Measurements from ENCODE around the gene PGAP6. TPM values are rescaled to one million over a fixed set of nuclear protein-coding genes. Genes with fewer than 3 reads are reported as not detected.

PGAP6 gene
- total RNA-seq, 1 experiment from 2014 or later, result 111 TPM

GRCh38 chr16:321532-321931 lies 60.2 kb downstream of the PGAP6 start:
- no peak for DNase-seq (ENCODE audit: low read depth)
- in situ Hi-C loops (cut with HindIII; ENCODE audit: low pct_unique_long_range_greater_than_20kb, low sequenced_read_pairs), result no loop called here

Other genes starting within 250 kb of the PGAP6 start
- 7.9 and 12.4 TPM in 2 replicates for gene NPRL3, start 243.3 kb downstream of the PGAP6 start, total RNA-seq (2014; rRNA removed; shearing (Covaris generic); ENCODE audit: low replicate concordance)
- not detected in 2 replicates for gene HBZ, start 229.3 kb downstream of the PGAP6 start, total RNA-seq (2014; rRNA removed; shearing (Covaris generic); ENCODE audit: low replicate concordance)
- not detected in 2 replicates for gene HBM, start 216.0 kb downstream of the PGAP6 start, total RNA-seq (2014; rRNA removed; shearing (Covaris generic); ENCODE audit: low replicate concordance)
- not detected in 2 replicates for gene HBA2, start 209.1 kb downstream of the PGAP6 start, total RNA-seq (2014; rRNA removed; shearing (Covaris generic); ENCODE audit: low replicate concordance)
- gene HBA1, start 205.3 kb downstream of the PGAP6 start, total RNA-seq (2014; rRNA removed; shearing (Covaris generic); ENCODE audit: low replicate concordance), result not detected in 2 replicates
- gene HBQ1, start 201.5 kb downstream of the PGAP6 start, total RNA-seq (2014; rRNA removed; shearing (Covaris generic); ENCODE audit: low replicate concordance), result not detected in 2 replicates
- 30.2 and 32.7 TPM in 2 replicates for gene LUC7L, start 152.5 kb downstream of the PGAP6 start, total RNA-seq (2014; rRNA removed; shearing (Covaris generic); ENCODE audit: low replicate concordance)
- gene FAM234A, start 147.2 kb downstream of the PGAP6 start, total RNA-seq (2014; rRNA removed; shearing (Covaris generic); ENCODE audit: low replicate concordance), result 168 and 231 TPM in 2 replicates
- 1.1 and 3.6 TPM in 2 replicates for gene RGS11, start 106.0 kb downstream of the PGAP6 start, total RNA-seq (2014; rRNA removed; shearing (Covaris generic); ENCODE audit: low replicate concordance)
- not detected in 2 replicates for gene ARHGDIG, start 101.4 kb downstream of the PGAP6 start, total RNA-seq (2014; rRNA removed; shearing (Covaris generic); ENCODE audit: low replicate concordance)
- gene PDIA2, start 98.8 kb downstream of the PGAP6 start, total RNA-seq (2014; rRNA removed; shearing (Covaris generic); ENCODE audit: low replicate concordance), result 0.74 TPM in 1 of 2 replicates, not detected in the other
- 82.2 and 84.5 TPM in 2 replicates for gene AXIN1, start 29.3 kb downstream of the PGAP6 start, total RNA-seq (2014; rRNA removed; shearing (Covaris generic); ENCODE audit: low replicate concordance)
- gene MRPL28, start 11.4 kb downstream of the PGAP6 start, total RNA-seq (2014; rRNA removed; shearing (Covaris generic); ENCODE audit: low replicate concordance), result 320 and 357 TPM in 2 replicates
- gene NME4, start 15.2 kb upstream of the PGAP6 start, total RNA-seq (2014; rRNA removed; shearing (Covaris generic); ENCODE audit: low replicate concordance), result 42.0 and 59.6 TPM in 2 replicates
- gene DECR2, start 19.9 kb upstream of the PGAP6 start, total RNA-seq (2014; rRNA removed; shearing (Covaris generic); ENCODE audit: low replicate concordance), result 9.8 and 33.7 TPM in 2 replicates
- 37.5 and 77.1 TPM in 2 replicates for gene RAB11FIP3, start 43.7 kb upstream of the PGAP6 start, total RNA-seq (2014; rRNA removed; shearing (Covaris generic); ENCODE audit: low replicate concordance)
- 60.1 and 70.1 TPM in 2 replicates for gene CAPN15, start 145.7 kb upstream of the PGAP6 start, total RNA-seq (2014; rRNA removed; shearing (Covaris generic); ENCODE audit: low replicate concordance)
- gene PRR35, start 178.4 kb upstream of the PGAP6 start, total RNA-seq (2014; rRNA removed; shearing (Covaris generic); ENCODE audit: low replicate concordance), result not detected in 2 replicates
- gene NHLRC4, start 185.0 kb upstream of the PGAP6 start, total RNA-seq (2014; rRNA removed; shearing (Covaris generic); ENCODE audit: low replicate concordance), result 1.2 and 4.0 TPM in 2 replicates
- gene PIGQ, start 188.0 kb upstream of the PGAP6 start, total RNA-seq (2014; rRNA removed; shearing (Covaris generic); ENCODE audit: low replicate concordance), result 53.4 and 65.5 TPM in 2 replicates
- gene RAB40C, start 208.1 kb upstream of the PGAP6 start, total RNA-seq (2014; rRNA removed; shearing (Covaris generic); ENCODE audit: low replicate concordance), result 22.4 and 33.2 TPM in 2 replicates
- gene WFIKKN1, start 249.0 kb upstream of the PGAP6 start, total RNA-seq (2014; rRNA removed; shearing (Covaris generic); ENCODE audit: low replicate concordance), result 0.07 TPM in 1 of 2 replicates, not detected in the other

Data from Caki2 (cell line).